ENCODE results near the gene AMDHD2. TPM values are rescaled to one million over a fixed set of nuclear protein-coding genes. Genes with fewer than 3 reads are reported as not detected.

Gene AMDHD2
- total and polyA plus RNA-seq, 9 donors: 0.47 to 28.7 (median 25.6) TPM

DNA sequence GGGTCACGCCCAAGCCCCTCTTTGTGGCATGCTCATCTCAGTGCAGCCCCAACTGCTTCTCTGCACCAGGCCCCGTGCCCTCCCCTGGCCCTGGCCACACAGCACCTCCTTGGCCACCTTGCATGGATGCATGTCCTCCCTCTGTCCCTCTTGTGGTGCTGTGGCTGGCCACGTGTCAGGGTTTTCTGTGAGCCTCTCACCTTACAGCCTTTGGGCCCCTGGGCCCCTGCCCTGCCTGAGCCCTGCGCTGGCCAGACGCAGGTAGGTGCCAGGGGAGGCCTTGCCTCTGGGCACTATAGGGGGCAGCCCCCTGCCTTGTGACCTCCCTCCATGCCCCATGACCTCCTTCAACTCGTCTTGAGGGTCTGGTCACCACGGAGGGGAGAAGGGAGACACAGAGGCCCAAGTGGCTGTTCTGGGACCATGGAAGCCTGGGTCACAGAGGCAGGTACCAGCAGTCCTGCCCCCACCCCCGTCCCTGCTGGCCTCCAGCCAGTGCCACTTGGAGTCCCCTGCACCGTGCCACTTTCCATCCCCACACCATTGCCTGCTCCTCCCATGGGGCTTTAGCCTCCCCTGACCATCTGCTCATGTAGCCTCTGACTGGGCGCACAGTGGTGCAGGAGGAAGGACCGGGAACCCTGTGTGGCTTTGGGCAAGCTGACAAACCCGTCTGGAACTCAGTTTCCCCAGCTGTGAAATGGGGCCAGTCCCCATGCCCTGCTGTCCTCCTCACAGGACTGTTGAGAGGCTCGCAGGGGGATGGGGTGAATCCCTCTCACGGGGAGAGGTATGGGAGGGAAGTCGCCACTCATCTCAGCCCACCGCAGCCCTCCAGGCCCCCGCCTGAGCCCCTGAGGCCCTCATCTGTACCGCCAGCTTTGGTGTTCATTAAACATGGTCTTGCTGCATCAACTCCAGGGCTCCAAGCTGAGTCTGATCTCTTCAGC lies 17.9 kb upstream of the AMDHD2 start:
- H3K9me3 ChIP-seq: no peaks in the 10 kb centered on the region
- H3K36me3 ChIP-seq: no peaks in the 10 kb centered on the region
- no peaks in the 10 kb centered on the region for H3K27me3 ChIP-seq
- H3K4me1 ChIP-seq (ENCODE audit: insufficient read depth): peaks cover 5% of the 10 kb centered on the region
- H3K27ac ChIP-seq: no peak overlapping the region
- 51 to 67% (median 59%) methylated on average over 16 to 18 of the region's 18 CpGs for WGBS, 3 donors
- no peak overlapping the region for H3K4me3 ChIP-seq
- intact Hi-C loops (cut with DNase I): loop anchor here (2.0 to 10.0 kb wide), 4 partner anchors 67 to 161 kb away; partner anchors contain the start of genes ABCA3 (in 4 of the 4) and CCNF (in 1 of the 4)
- TF ChIP-seq EP300 (IDR thresholded peaks at IDR 0.05) (no peak), POLR2A (IDR thresholded peaks at IDR 0.05) (no peak)
- TF ChIP-seq, protein P1, sequence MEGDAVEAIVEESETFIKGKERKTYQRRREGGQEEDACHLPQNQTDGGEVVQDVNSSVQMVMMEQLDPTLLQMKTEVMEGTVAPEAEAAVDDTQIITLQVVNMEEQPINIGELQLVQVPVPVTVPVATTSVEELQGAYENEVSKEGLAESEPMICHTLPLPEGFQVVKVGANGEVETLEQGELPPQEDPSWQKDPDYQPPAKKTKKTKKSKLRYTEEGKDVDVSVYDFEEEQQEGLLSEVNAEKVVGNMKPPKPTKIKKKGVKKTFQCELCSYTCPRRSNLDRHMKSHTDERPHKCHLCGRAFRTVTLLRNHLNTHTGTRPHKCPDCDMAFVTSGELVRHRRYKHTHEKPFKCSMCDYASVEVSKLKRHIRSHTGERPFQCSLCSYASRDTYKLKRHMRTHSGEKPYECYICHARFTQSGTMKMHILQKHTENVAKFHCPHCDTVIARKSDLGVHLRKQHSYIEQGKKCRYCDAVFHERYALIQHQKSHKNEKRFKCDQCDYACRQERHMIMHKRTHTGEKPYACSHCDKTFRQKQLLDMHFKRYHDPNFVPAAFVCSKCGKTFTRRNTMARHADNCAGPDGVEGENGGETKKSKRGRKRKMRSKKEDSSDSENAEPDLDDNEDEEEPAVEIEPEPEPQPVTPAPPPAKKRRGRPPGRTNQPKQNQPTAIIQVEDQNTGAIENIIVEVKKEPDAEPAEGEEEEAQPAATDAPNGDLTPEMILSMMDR (IDR thresholded peaks at IDR 0.05): no peak
- no peak for DNase-seq

DNA sequence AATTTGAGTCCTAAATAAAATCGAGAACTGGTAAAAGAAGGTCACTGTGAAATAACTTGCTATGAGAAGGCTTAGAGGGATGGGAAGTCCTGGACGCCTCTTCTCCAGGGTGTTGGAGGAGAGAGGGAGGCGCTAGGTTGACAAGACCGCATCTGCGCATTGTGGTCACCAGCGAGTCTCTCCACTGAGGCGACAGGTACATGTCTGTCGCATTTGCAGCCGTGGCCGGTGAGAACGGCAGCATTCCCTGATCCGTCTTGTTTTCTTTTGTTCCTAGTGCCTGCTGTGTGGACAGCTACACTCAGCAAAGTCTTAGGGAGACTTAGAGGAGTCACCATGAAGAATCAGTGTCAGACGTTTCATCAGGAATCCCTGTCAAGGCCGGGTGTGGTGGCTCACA lies 14.5 kb upstream of the AMDHD2 start:
- WGBS, 3 donors: 90 to 92% (median 91%) methylated on average over 14 of the region's 14 CpGs
- no peaks in the 10 kb centered on the region for H3K36me3 ChIP-seq
- H3K27ac ChIP-seq: no peak overlapping the region
- no peaks in the 10 kb centered on the region for H3K27me3 ChIP-seq
- no peak overlapping the region for H3K4me3 ChIP-seq
- no peaks in the 10 kb centered on the region for H3K9me3 ChIP-seq
- TF ChIP-seq POLR2A (IDR thresholded peaks at IDR 0.05) (no peak), EP300 (IDR thresholded peaks at IDR 0.05) (no peak)
- TF ChIP-seq, protein P1 (IDR thresholded peaks at IDR 0.05): no peak
- H3K4me1 ChIP-seq (ENCODE audit: insufficient read depth): peaks cover 5% of the 10 kb centered on the region
- intact Hi-C loops (cut with DNase I): loop anchor here in 2 of 4 donors (10.0 kb wide), 2 partner anchors 71 to 81 kb away; partner anchors contain the start of gene CCNF (in 1 of the 2)
- no peak for DNase-seq

DNA sequence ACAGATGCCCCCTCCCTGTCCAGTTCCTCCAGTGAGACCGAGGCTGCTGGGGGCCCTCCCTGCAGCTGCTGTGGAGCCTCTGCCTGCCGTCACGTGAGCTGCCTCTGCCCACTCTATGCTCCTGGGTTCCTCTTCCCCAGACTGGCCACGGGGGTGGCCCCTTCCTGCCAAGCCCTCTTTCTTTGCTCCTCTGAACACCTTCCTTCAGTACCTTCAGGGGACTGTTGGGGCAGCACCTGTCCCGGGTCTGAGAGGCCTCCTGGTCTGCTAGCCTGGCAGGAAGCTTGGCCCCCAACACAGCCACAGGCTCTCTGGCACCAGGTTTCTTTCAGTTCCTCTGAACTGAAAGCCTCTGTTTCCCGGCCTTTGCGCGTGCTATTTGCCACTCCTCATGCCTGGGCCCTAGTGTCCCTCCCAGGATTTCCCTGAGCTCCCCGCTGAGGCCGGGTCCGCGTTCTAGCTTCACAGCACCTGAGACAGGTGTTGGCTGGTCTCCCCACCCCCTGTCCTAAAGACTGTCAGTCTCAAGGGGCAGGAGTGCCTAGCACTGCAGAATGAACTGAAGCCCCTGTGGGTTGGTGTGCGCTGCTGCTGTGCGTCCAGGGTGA lies 13.0 kb upstream of the AMDHD2 start:
- TF ChIP-seq, protein P1 (IDR thresholded peaks at IDR 0.05): no peak
- TF ChIP-seq POLR2A (IDR thresholded peaks at IDR 0.05) (no peak), EP300 (IDR thresholded peaks at IDR 0.05) (no peak)
- intact Hi-C loops (cut with DNase I): loop anchor here in 2 of 4 donors (10.0 kb wide), 2 partner anchors 72 to 82 kb away; partner anchors contain the start of gene CCNF (in 1 of the 2)
- 85% methylated on average over 14 of the region's 14 CpGs for WGBS, 3 donors
- no peak overlapping the region for H3K27ac ChIP-seq
- H3K4me3 ChIP-seq: no peak overlapping the region
- no peaks in the 10 kb centered on the region for H3K9me3 ChIP-seq
- DNase-seq: no peak
- H3K36me3 ChIP-seq: no peaks in the 10 kb centered on the region
- H3K4me1 ChIP-seq (ENCODE audit: insufficient read depth): no peaks in the 10 kb centered on the region
- H3K27me3 ChIP-seq: no peaks in the 10 kb centered on the region

DNA sequence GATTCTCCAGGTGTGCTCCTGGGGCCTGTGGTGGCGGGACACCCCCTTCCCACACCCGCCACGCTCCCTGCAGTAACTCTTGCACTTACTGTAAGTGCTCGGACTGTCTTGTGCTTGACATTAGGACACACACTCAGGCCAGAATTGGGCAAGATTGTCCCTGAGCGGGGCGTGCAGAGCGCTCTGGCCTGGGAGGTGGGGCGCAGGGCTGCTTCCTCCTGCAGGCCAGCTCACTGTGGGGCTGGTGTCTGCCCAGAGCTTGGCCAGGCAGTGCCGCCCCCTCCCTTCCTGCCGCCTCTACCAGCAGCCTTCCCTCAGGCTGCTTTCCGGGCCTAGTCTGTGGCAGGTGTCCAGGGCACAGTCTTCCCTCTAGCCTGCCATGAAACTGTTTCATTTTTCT lies 12.5 kb upstream of the AMDHD2 start:
- Histone ChIP-seq H3K27me3 (no peaks in the 10 kb centered on the region), H3K9me3 (no peaks in the 10 kb centered on the region), H3K4me1 (ENCODE audit: insufficient read depth) (no peaks in the 10 kb centered on the region), H3K27ac (no peak overlapping the region), H3K36me3 (no peaks in the 10 kb centered on the region), H3K4me3 (no peak overlapping the region)
- intact Hi-C loops (cut with DNase I): loop anchor here in 2 of 4 donors (10.0 kb wide), 2 partner anchors 73 to 83 kb away; partner anchors contain the start of gene CCNF (in 1 of the 2)
- TF ChIP-seq, protein P1 (IDR thresholded peaks at IDR 0.05): no peak
- TF ChIP-seq POLR2A (IDR thresholded peaks at IDR 0.05): no peak
- TF ChIP-seq EP300 (IDR thresholded peaks at IDR 0.05): no peak
- no peak for DNase-seq
- 84 to 95% (median 94%) methylated on average over 11 of the region's 11 CpGs for WGBS, 3 donors

All from ovary (tissue), 9 donors.